ENCODE results near the gene ABCC1. TPM values are rescaled to one million over a fixed set of nuclear protein-coding genes. Genes with fewer than 3 reads are reported as not detected.
"Not testable (repeated sequence)": the region's sequence is repeated elsewhere in the genome, so short reads cannot be mapped to it uniquely, and the experiment has no call there.

Gene ABCC1
- total RNA-seq, 6 donors from 2014 or later: 35.4 to 106 (median 44.8) TPM

- no peak overlapping the region for H3K4me3 ChIP-seq
- H3K9me3 ChIP-seq: no peaks in the 10 kb centered on the region
- ATAC-seq (ENCODE audit: low FRiP score in 2 of 2) (no peak), DNase-seq (peak in 1 of 2 donors; percentile 20)
- no peak for TF ChIP-seq EP300 (IDR thresholded peaks at IDR 0.05)
- 90% methylated on average over 18 of the region's 18 CpGs for WGBS, 2 donors
- H3K36me3 ChIP-seq: no peaks in the 10 kb centered on the region
- no peak overlapping the region for H3K27ac ChIP-seq
- no peaks in the 10 kb centered on the region for H3K4me1 ChIP-seq
- no peaks in the 10 kb centered on the region for H3K27me3 ChIP-seq
These were observed 20.9 kb upstream of the ABCC1 start for GRCh38 chr16:15928261-15929104.

GRCh38 chr16:15932939-15933338 lies 16.5 kb upstream of the ABCC1 start:
- TF ChIP-seq POLR2AphosphoS5 (IDR thresholded peaks at IDR 0.05) (no peak), EP300 (IDR thresholded peaks at IDR 0.05) (no peak), CTCF (IDR thresholded peaks at IDR 0.05) (no peak), POLR2A (IDR thresholded peaks at IDR 0.05) (no peak)
- WGBS, 2 donors: 62 to 67% methylated on average over 6 of the region's 6 CpGs

GRCh38 chr16:15933781-15934180 lies 15.6 kb upstream of the ABCC1 start:
- TF ChIP-seq POLR2AphosphoS5 (IDR thresholded peaks at IDR 0.05) (no peak), CTCF (IDR thresholded peaks at IDR 0.05) (no peak), POLR2A (IDR thresholded peaks at IDR 0.05) (no peak), EP300 (IDR thresholded peaks at IDR 0.05) (no peak)
- H3K9me3 ChIP-seq: no peaks in the 10 kb centered on the region
- no peak overlapping the region for H3K27ac ChIP-seq
- WGBS, 2 donors: 80 to 82% methylated on average over 4 of the region's 4 CpGs
- no peaks in the 10 kb centered on the region for H3K27me3 ChIP-seq
- H3K4me1 ChIP-seq: no peaks in the 10 kb centered on the region
- H3K36me3 ChIP-seq: no peaks in the 10 kb centered on the region
- ATAC-seq (ENCODE audit: low FRiP score in 2 of 2) (no peak), DNase-seq (no peak)
- no peak overlapping the region for H3K4me3 ChIP-seq

More at GRCh38 chr16:15932939-15933338, 16.5 kb upstream of the ABCC1 start:
- Histone ChIP-seq H3K4me1 (no peaks in the 10 kb centered on the region), H3K9me3 (no peaks in the 10 kb centered on the region), H3K27ac (no peak overlapping the region), H3K4me3 (no peak overlapping the region), H3K36me3 (no peaks in the 10 kb centered on the region), H3K27me3 (no peaks in the 10 kb centered on the region)
- DNase-seq (no peak), ATAC-seq (ENCODE audit: low FRiP score in 2 of 2) (no peak)

- no peak overlapping the region for H3K27ac ChIP-seq
- H3K9me3 ChIP-seq: no peaks in the 10 kb centered on the region
- no peaks in the 10 kb centered on the region for H3K4me1 ChIP-seq
- H3K4me3 ChIP-seq: no peak overlapping the region
- no peaks in the 10 kb centered on the region for H3K27me3 ChIP-seq
- TF ChIP-seq POLR2AphosphoS5 (IDR thresholded peaks at IDR 0.05) (no peak), POLR2A (IDR thresholded peaks at IDR 0.05) (no peak), CTCF (IDR thresholded peaks at IDR 0.05) (no peak), EP300 (IDR thresholded peaks at IDR 0.05) (no peak)
- ATAC-seq (ENCODE audit: low FRiP score in 2 of 2) (no peak), DNase-seq (no peak)
- no peaks in the 10 kb centered on the region for H3K36me3 ChIP-seq
These were observed 14.4 kb upstream of the ABCC1 start for GRCh38 chr16:15934991-15935390.

- not testable (repeated sequence) for H3K9me3 ChIP-seq, H3K4me1 ChIP-seq, H3K4me3 ChIP-seq, H3K27ac ChIP-seq, H3K36me3 ChIP-seq, H3K27me3 ChIP-seq
- DNase-seq: peak in 1 of 2 donors; percentile 20
- 83 to 89% methylated on average over 6 of the region's 6 CpGs for WGBS, 2 donors
- ATAC-seq (ENCODE audit: low FRiP score in 2 of 2): peak in 1 of 2 donors; percentile 53
These were observed 12.6 kb upstream of the ABCC1 start for GRCh38 chr16:15936809-15937208.
